GM12878 (cell line): ENCODE results near the gene ATP2B1. TPM values are rescaled to one million over a fixed set of nuclear protein-coding genes. Genes with fewer than 3 reads are reported as not detected.
A peak's percentile ranks its signal among the peaks of the same experiment; 100 is the strongest.

Experiments
- BCL11A ChIP-seq: IDR thresholded peaks from 2 replicates; pipeline ENCODE4 v1.6.1; 2011; ENCODE audit warnings: low read depth, low read length
- CBX5 ChIP-seq: sonication (generic); IDR thresholded peaks from 2 replicates; pipeline ENCODE4 v1.6.1; 2016; ENCODE audit warnings: low read depth, moderate library complexity, mild to moderate bottlenecking, inconsistent platforms
- CEBPB ChIP-seq, 2 experiments: fragments of 150-350 bp in 1 of 2; IDR thresholded peaks; 2 replicates each; pipeline ENCODE4 v1.6.1; 2012 to 2014; ENCODE audit warnings: low read depth in 2 of 2, low read length in 2 of 2, borderline replicate concordance in 1 of 2, inconsistent platforms in 1 of 2
- CHD2 ChIP-seq: IDR thresholded peaks from 2 replicates; pipeline ENCODE4 v1.6.1; 2011; ENCODE audit warnings: low read depth, low read length, improper control_type of control experiment, borderline replicate concordance
- E4F1 ChIP-seq: fragments of 450-650 bp; IDR thresholded peaks from 2 replicates; pipeline ENCODE4 v1.6.1; 2018; ENCODE audit warnings: borderline replicate concordance, mild to moderate bottlenecking; ENCODE audit not compliant: partially characterized antibody
- ETV6 ChIP-seq, 2 experiments: fragments of 450-650 bp in 1 of 2; IDR thresholded peaks in 1 of 2; conservative IDR thresholded peaks in 1 of 2; 2 replicates each; pipeline ENCODE4 v1.6.1; 2014; ENCODE audit warnings: antibody characterized with exemption in 1 of 2, borderline replicate concordance in 1 of 2, low read depth in 1 of 2, mild to moderate bottlenecking in 1 of 2, moderate library complexity in 1 of 2
- EZH2 ChIP-seq: IDR thresholded peaks from 2 replicates; pipeline ENCODE4 v1.6.1; 2012; ENCODE audit warnings: low read depth, mild to moderate bottlenecking, control low read depth, inconsistent platforms, low read length, borderline replicate concordance; ENCODE audit not compliant: control insufficient read depth
- IRF4 ChIP-seq: IDR thresholded peaks from 2 replicates; pipeline ENCODE4 v1.6.1; 2011; ENCODE audit warnings: low read depth, low read length
- MEF2A ChIP-seq: IDR thresholded peaks from 2 replicates; pipeline ENCODE4 v1.6.1; 2011; ENCODE audit warnings: low read depth, mild to moderate bottlenecking, low read length, moderate library complexity; ENCODE audit not compliant: insufficient read depth
- NRF1 ChIP-seq: conservative IDR thresholded peaks from 2 replicates; pipeline ENCODE4 v1.6.1; 2011; ENCODE audit warnings: mild to moderate bottlenecking, low read depth, low read length, improper control_type of control experiment
- PKNOX1 ChIP-seq: fragments of 450-650 bp; IDR thresholded peaks from 2 replicates; pipeline ENCODE4 v1.6.1; 2016; ENCODE audit warnings: mild to moderate bottlenecking
- POLR2AphosphoS2 ChIP-seq: IDR thresholded peaks from 2 replicates; pipeline ENCODE4 v1.6.1; 2011; ENCODE audit warnings: low read depth, mild to moderate bottlenecking, low read length, improper control_type of control experiment, moderate library complexity
- SMAD1 ChIP-seq: fragments of 450-650 bp; IDR thresholded peaks from 2 replicates; pipeline ENCODE4 v1.6.1; 2018; ENCODE audit warnings: mild to moderate bottlenecking, low read depth; ENCODE audit not compliant: partially characterized antibody
- SREBF2 ChIP-seq: IDR thresholded peaks from 2 replicates; pipeline ENCODE4 v1.6.1; 2012; ENCODE audit warnings: mild to moderate bottlenecking, low read length
- WRNIP1 ChIP-seq: IDR thresholded peaks from 2 replicates; pipeline ENCODE4 v1.6.1; 2011; ENCODE audit warnings: low read depth, low read length, improper control_type of control experiment, borderline replicate concordance
- ZNF217 ChIP-seq: fragments of 450-650 bp; IDR thresholded peaks from 2 replicates; pipeline ENCODE4 v1.6.1; 2017; ENCODE audit warnings: antibody characterized with exemption, mild to moderate bottlenecking
- ZNF592 ChIP-seq: fragments of 450-650 bp; IDR thresholded peaks from 2 replicates; pipeline ENCODE4 v1.6.1; 2017; ENCODE audit warnings: mild to moderate bottlenecking, moderate library complexity
- polyA plus RNA-seq, 11 experiments: library from polyadenylated mRNA; depleted of rRNA in 4 of 11; unstranded in 6 of 11; stranded (reverse) in 5 of 11; fragments of >200 nt; fragmentation: Nextera tagmentation in 4 of 11; fragmentation: Illumina TruSeq in 1 of 11; extraction: Ambion mirVana in 4 of 11; extraction: Trizol in 1 of 11; gene quantifications; 1 replicate in 1 of 11; 2 replicates in 10 of 11; pipeline versions ENCODE4 v1.2.1 to v1.2.3, GENCODE V29; 2011 to 2016; ENCODE audit warnings: inconsistent platforms in 2 of 11, missing spikeins in 2 of 11, low read depth in 1 of 11
- total RNA-seq, 4 experiments: library from RNA; depleted of rRNA in 3 of 4; stranded (reverse); fragments of >200 nt in 3 of 4; fragmentation: Illumina TruSeq in 1 of 4; extraction: Trizol in 1 of 4; gene quantifications; 2 replicates each; pipeline versions ENCODE4 v1.2.1 to v1.2.3, GENCODE V29; 2013 to 2021
- TF ChIP-seq, protein P1 (sequence below): IDR thresholded peaks from 2 replicates; pipeline ENCODE4 v1.6.1; 2011; ENCODE audit warnings: mild to moderate bottlenecking, low read depth, low read length, moderate library complexity; ENCODE audit not compliant: insufficient replicate concordance

ATP2B1 gene
- total and polyA plus RNA-seq, 10 of the 15 experiments (the other 5 are each of a cell fraction or from before 2014, with no cell fraction given) = 15.9 to 67.8 (median 48.5) TPM

GRCh38 chr12:89756585-89757398 lies 48.2 kb upstream of the ATP2B1 start (continued):
- TF ChIP-seq, protein P1, sequence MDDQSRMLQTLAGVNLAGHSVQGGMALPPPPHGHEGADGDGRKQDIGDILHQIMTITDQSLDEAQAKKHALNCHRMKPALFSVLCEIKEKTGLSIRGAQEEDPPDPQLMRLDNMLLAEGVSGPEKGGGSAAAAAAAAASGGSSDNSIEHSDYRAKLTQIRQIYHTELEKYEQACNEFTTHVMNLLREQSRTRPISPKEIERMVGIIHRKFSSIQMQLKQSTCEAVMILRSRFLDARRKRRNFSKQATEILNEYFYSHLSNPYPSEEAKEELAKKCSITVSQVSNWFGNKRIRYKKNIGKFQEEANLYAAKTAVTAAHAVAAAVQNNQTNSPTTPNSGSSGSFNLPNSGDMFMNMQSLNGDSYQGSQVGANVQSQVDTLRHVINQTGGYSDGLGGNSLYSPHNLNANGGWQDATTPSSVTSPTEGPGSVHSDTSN = no peak
- TF ChIP-seq POLR2AphosphoS2 = no peak
- TF ChIP-seq PKNOX1 = peak; percentile 76; the same call in 1 of the 2 replicates
- 0 out of 2 replicates have a peak, but pooled peaks have one; percentile 63 for TF ChIP-seq CHD2
- TF ChIP-seq MEF2A = peak; percentile 61; the same call in 1 of the 2 replicates
- TF ChIP-seq ZNF217 = peak; percentile 85
- TF ChIP-seq E4F1 = no peak
- TF ChIP-seq CBX5 = peak; percentile 98
- TF ChIP-seq BCL11A = peak; percentile 91
- TF ChIP-seq ZNF592 = no peak
- TF ChIP-seq ETV6 (conservative IDR thresholded peaks at IDR 0.05 in 1 of 2, IDR thresholded peaks at IDR 0.05 in 1 of 2; ENCODE audit: borderline replicate concordance in 1 of 2, low read depth in 1 of 2) = peak in 1 of 2 experiments; percentile 85; a peak in 1 of 4 replicates
- peak; percentile 73 for TF ChIP-seq SMAD1
- no peak for TF ChIP-seq EZH2
- peak; percentile 84 to 94; a peak in 3 of 4 replicates for TF ChIP-seq CEBPB (IDR thresholded peaks at IDR 0.05; ENCODE audit: borderline replicate concordance in 1 of 2, low read depth in 2 of 2, low read length in 2 of 2)
- no peak for TF ChIP-seq WRNIP1
- no peak for TF ChIP-seq SREBF2
- no peak for TF ChIP-seq NRF1
- peak; percentile 89 for TF ChIP-seq IRF4
